AG09309 (cell line): Measurements from ENCODE around the gene RCSD1.
"Not testable (repeated sequence)": the region's sequence is repeated elsewhere in the genome, so short reads cannot be mapped to it uniquely, and the experiment has no call there.

ENCODE experiments used
- DNase-seq: peaks from one replicate; pipeline ENCODE4 v3.0.0-alpha.2; 2010; ENCODE audit warnings: low read depth
- H3K4me3 ChIP-seq: 2 replicates; pipeline ENCODE4 v1.5.1; 2011; ENCODE audit warnings: mild to moderate bottlenecking, low read depth, low read length, moderate library complexity; ENCODE audit not compliant: control insufficient read depth
- TF ChIP-seq, protein P1 (sequence below): IDR thresholded peaks from 2 replicates; pipeline ENCODE4 v1.5.1; 2011; ENCODE audit warnings: mild to moderate bottlenecking, low read depth, low read length, inconsistent platforms; ENCODE audit not compliant: insufficient read depth, control insufficient read depth; ENCODE audit errors: missing control alignments

RCSD1 gene

GRCh38 chr1:167717351-167717750 lies 87.3 kb downstream of the RCSD1 start:
- no peak for DNase-seq
- TF ChIP-seq, protein P1, sequence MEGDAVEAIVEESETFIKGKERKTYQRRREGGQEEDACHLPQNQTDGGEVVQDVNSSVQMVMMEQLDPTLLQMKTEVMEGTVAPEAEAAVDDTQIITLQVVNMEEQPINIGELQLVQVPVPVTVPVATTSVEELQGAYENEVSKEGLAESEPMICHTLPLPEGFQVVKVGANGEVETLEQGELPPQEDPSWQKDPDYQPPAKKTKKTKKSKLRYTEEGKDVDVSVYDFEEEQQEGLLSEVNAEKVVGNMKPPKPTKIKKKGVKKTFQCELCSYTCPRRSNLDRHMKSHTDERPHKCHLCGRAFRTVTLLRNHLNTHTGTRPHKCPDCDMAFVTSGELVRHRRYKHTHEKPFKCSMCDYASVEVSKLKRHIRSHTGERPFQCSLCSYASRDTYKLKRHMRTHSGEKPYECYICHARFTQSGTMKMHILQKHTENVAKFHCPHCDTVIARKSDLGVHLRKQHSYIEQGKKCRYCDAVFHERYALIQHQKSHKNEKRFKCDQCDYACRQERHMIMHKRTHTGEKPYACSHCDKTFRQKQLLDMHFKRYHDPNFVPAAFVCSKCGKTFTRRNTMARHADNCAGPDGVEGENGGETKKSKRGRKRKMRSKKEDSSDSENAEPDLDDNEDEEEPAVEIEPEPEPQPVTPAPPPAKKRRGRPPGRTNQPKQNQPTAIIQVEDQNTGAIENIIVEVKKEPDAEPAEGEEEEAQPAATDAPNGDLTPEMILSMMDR = no peak
- H3K4me3 ChIP-seq = no peak overlapping the region

- TF ChIP-seq, protein P1 = no peak
- DNase-seq = no peak
- H3K4me3 ChIP-seq = no peak overlapping the region
These were observed 89.1 kb downstream of the RCSD1 start for GRCh38 chr1:167718914-167719691.

DNA sequence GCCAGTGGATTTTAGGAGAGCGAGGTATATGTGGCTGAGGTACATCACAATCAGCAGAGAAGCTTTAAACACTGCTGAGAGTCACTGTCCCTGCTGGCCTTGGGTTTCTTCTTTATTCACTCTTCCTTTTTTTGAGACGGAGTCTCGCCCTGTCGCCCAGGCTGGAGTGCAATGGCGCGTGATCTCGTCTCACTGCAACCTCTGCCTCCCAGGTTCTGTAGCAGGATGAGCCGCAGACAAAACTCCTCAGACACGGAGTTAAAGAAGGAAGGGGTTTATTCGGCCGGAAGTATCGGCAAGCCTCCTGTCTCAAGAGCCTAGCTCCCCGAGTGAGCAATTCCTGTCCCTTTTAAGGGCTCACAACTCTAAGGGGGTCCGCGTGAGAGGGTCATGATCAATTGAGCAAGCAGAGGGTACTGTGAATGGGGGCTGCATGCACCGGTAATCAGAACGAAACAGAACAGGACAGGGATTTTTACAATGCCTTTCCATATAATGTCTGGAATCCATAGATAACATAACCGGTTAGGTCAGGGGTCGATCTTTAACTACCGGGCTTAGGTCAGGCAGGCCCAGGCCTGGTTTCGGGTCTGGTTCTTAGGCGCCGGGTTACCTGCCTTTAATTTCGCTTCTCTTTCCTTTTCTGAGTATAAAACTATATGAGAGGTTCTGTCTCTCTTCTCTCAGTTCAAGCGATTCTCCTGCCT lies 89.8 kb downstream of the RCSD1 start:
- not testable (repeated sequence) for DNase-seq, H3K4me3 ChIP-seq

GRCh38 chr1:167720965-167721616 lies 91.1 kb downstream of the RCSD1 start:
- peak; percentile 24 for DNase-seq
- peak overlapping the region; percentile 78 for H3K4me3 ChIP-seq
- TF ChIP-seq, protein P1 = peak; percentile 61

DNA sequence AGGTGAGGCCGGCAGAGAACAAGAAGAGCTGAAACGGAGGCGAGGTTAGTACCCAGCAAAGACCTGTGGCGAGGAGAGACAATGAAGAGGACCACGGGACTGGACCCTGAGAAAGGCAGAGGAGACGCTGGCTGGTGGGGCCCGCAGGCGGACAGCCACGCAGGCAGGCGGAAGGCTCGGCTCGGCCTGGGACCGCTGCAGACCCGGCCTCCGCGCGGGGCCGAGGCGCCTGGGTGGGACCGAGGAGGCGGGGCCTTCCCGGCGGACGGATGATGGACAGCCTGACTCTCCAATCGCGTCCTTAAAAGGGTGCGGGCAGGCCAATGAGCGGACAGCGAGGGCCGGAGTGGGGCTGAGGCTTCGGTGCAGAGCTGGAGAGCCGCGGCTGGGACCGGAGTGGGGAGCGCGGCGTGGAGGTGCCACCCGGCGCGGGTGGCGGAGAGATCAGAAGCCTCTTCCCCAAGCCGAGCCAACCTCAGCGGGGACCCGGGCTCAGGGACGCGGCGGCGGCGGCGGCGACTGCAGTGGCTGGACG lies 91.7 kb downstream of the RCSD1 start, which contains the start of gene MPZL1:
Gene MPZL1 (plus strand): TSS at position 366 of the 535 bp plus-strand sequence. CDS start 170 bp downstream, outside the sequence.
- peak within 1 kb of the TSS; percentile 78 for H3K4me3 ChIP-seq
- DNase-seq = peak; percentile 81
- TF ChIP-seq, protein P1 = no peak

- DNase-seq = no peak
- TF ChIP-seq, protein P1 = no peak
- H3K4me3 ChIP-seq = peak overlapping the region; percentile 78
These were observed 92.3 kb downstream of the RCSD1 start for GRCh38 chr1:167722152-167722869.
